Activated CD4-positive, alpha-beta memory T cell treated with anti-CD3 and anti-CD28 coated beads, Interleukin-2, amount 10 ng/mL, durations not matched to agents 7 days and 5 days (primary cell): Measurements from ENCODE around the gene RIPK1. TPM values are rescaled to one million over a fixed set of nuclear protein-coding genes. Genes with fewer than 3 reads are reported as not detected.
"Not testable (repeated sequence)": the region's sequence is repeated elsewhere in the genome, so short reads cannot be mapped to it uniquely, and the experiment has no call there.

Source experiments
- CTCF ChIA-PET: fragments of 350-600 bp; sonication (Branson Sonifier 250); formaldehyde crosslinking; loops from one replicate; lab custom pipeline; 2021; ENCODE audit warnings: antibody characterized with exemption, inconsistent platforms; lab: Charles Lee
- POLR2A ChIA-PET: fragments of 350-600 bp; sonication (Branson Sonifier 250); formaldehyde crosslinking; loops from one replicate; lab custom pipeline; 2021; ENCODE audit warnings: antibody characterized with exemption; lab: Charles Lee
- DNase-seq: peaks from one replicate; pipeline ENCODE4 v3.0.0-alpha.2; 2020
- H3K27ac Mint-ChIP-seq: one replicate; pipeline ENCODE4 v1.8.0; 2021; ENCODE audit warnings: mild to moderate bottlenecking, mixed read lengths
- H3K27me3 Mint-ChIP-seq: one replicate; pipeline ENCODE4 v1.8.0; 2021; ENCODE audit warnings: mixed read lengths
- H3K36me3 Mint-ChIP-seq: one replicate; pipeline ENCODE4 v1.8.0; 2021; ENCODE audit warnings: low read depth, mixed read lengths
- H3K4me1 Mint-ChIP-seq: one replicate; pipeline ENCODE4 v1.8.0; 2021; ENCODE audit warnings: mixed read lengths
- H3K4me3 Mint-ChIP-seq: one replicate; pipeline ENCODE4 v1.8.0; 2021; ENCODE audit warnings: mild to moderate bottlenecking, mixed read lengths
- H3K9me3 Mint-ChIP-seq: one replicate; pipeline ENCODE4 v1.8.0; 2021; ENCODE audit warnings: mixed read lengths
- total RNA-seq, 2 experiments: library from RNA; stranded (reverse); gene quantifications; one replicate each; pipeline ENCODE4 v1.2.3, GENCODE V29; 2021

Gene RIPK1
- total RNA-seq, 2 experiments from 2014 or later: 33.1 to 33.3 TPM

DNA sequence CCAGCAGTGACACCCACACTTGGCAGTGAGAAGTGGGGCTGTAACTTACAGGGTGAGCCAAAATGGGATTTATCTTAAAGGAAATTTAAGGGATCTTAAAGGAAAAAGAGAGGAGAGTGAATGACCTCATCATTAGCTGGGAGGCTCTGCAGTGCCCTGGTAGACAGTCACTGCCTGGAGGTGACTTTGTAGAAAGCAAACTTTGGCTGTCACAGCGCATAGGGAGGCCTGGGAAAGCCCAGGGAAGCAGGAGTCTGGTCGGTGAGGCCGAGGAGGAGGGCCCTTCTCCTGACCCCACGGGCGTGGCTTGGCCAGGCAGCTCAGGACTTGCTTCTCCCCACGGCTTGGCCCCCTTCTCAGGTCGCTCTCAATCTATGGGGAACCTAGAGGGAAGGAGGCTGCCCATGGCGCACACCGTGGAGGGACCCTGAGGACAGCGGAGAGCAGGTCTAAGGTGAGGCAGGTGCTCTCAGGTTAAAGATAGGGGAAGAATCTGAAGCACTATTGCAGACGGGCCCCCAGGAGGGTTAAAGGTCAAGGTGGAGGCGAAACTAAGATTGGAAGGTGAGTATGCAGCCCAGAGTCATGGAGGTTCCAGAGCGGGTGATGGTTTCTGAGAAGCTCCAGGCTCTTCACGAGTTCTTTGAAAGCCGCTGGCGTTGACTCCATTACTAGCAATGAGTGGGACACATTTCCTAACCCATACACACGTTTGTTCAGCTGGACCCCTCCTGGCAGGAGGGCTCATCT lies 15.6 kb upstream of the RIPK1 start:
- POLR2A ChIA-PET: interaction anchor here (1.0 to 3.1 kb wide), 15 partner anchors 8 to 206 kb away, joined by 3 to 32 read pairs (median 6); partner anchors contain the start of genes NQO2 and RIPK1
- Mint-ChIP-seq H3K4me1 (peaks cover 33% of the 10 kb centered on the region), H3K4me3 (peak overlapping the region; percentile 72), H3K36me3 (no peaks in the 10 kb centered on the region), H3K27me3 (peaks cover 15% of the 10 kb centered on the region), H3K9me3 (no peaks in the 10 kb centered on the region), H3K27ac (peak overlapping the region; percentile 51)
- DNase-seq: no peak
- CTCF ChIA-PET: interaction anchor here (0.5 to 2.7 kb wide), 9 partner anchors 11 to 261 kb away, joined by 3 to 26 read pairs (median 6); partner anchors contain the start of gene NQO2

DNA sequence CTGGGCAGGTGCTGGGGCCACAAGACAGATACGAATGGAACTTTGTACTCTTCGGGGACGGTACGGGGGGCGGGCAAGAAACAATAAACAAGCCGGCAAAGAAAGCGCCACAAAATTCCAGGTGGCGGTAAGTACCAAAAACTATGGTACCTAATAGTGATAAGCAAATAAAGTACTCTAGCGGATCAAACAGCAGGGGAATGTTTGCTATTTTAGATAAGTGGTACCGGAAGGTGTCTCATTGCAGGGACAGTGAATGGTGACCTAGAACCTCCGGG lies 15.1 kb upstream of the RIPK1 start:
- peak overlapping the region; percentile 51 for H3K27ac Mint-ChIP-seq
- DNase-seq: no peak
- H3K27me3 Mint-ChIP-seq: peaks cover 19% of the 10 kb centered on the region
- H3K9me3 Mint-ChIP-seq: no peaks in the 10 kb centered on the region
- peaks cover 33% of the 10 kb centered on the region for H3K4me1 Mint-ChIP-seq
- ChIA-PET CTCF (interaction anchor here (0.5 to 2.7 kb wide), 13 partner anchors 11 to 211 kb away, joined by 3 to 26 read pairs (median 7); partner anchors contain the start of gene NQO2), POLR2A (interaction anchor here (1.0 to 3.1 kb wide), 19 partner anchors 8 to 207 kb away, joined by 3 to 32 read pairs (median 5); partner anchors contain the start of genes NQO2 and RIPK1)
- no peaks in the 10 kb centered on the region for H3K36me3 Mint-ChIP-seq
- peak overlapping the region; percentile 72 for H3K4me3 Mint-ChIP-seq

DNA sequence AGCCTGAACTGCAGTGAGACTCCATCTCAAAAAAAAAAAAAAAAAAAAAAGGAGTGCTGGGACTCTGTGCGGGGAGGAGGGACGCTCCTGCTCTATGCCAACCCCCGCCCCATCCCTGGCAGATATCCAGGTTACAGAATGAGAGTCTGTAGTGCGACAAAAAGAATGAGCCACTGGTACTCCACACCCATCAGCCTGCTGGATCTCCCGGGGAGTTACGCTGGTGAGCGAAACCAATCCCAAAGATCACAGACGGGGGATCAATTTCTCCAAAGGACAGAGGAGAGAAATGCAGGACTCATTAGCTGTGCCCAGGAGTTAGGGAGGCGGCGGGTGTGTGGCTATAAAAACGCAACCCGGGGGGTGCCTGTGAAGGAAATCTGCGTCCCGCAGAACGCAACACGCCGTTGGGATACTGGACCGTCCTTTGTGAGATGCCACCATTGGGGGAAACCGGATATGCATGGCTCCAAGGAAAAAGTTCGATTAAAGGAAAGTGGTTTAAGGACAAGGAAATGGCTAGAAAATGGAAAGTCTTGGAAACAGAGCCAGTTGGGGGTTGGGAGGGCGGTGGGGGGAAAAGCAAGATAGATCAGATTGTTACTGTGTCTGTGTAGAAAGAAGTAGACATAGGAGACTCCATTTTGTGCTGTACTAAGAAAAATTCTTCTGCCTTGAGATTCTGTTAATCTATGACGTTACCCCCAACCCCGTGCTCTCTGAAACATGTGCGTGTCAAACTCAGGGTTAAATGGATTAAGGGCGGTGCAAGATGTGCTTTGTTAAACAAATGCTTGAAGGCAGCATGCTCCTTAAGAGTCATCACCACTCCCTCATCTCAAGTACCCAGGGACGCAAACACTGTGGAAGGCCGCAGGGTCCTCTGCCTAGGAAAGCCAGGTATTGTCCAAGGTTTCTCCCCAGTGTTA lies 13.8 kb upstream of the RIPK1 start:
- ChIA-PET CTCF (interaction anchor here (0.7 to 2.7 kb wide), 11 partner anchors 9 to 212 kb away, joined by 3 to 26 read pairs (median 7); partner anchors contain the start of gene NQO2), POLR2A (interaction anchor here (1.0 to 3.1 kb wide), 16 partner anchors 7 to 208 kb away, joined by 3 to 32 read pairs (median 6); partner anchors contain the start of genes NQO2 and RIPK1)
- DNase-seq, H3K27ac Mint-ChIP-seq, H3K36me3 Mint-ChIP-seq, H3K9me3 Mint-ChIP-seq: not testable (repeated sequence)
- peaks cover 45% of the 10 kb centered on the region for H3K4me1 Mint-ChIP-seq
- peak overlapping the region; percentile 72 for H3K4me3 Mint-ChIP-seq
- H3K27me3 Mint-ChIP-seq: peaks cover 13% of the 10 kb centered on the region

DNA sequence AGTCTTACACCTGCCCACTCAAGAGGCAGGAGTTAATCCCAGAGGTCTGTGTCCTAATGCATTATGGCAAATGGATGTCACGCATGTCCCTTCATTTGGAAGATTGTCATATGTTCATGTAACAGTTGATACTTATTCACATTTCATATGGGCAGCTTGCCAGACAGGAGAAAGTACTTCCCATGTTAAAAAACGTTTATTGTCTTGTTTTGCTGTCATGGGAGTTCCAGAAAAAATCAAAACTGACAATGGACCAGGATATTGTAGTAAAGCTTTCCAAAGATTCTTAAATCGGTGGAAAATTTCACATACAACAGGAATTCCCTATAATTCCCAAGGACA lies 13.2 kb upstream of the RIPK1 start:
- H3K9me3 Mint-ChIP-seq, H3K27ac Mint-ChIP-seq, DNase-seq, H3K36me3 Mint-ChIP-seq: not testable (repeated sequence)
- Mint-ChIP-seq H3K4me3 (peak overlapping the region; percentile 46), H3K4me1 (peaks cover 47% of the 10 kb centered on the region), H3K27me3 (peaks cover 11% of the 10 kb centered on the region)
- ChIA-PET CTCF (interaction anchor here (0.7 to 2.5 kb wide), 2 partner anchors 56 to 208 kb away, joined by 3 to 12 read pairs; partner anchors contain the start of gene NQO2), POLR2A (interaction anchor here (1.7 to 3.1 kb wide), 2 partner anchors 29 to 54 kb away, joined by 4 to 32 read pairs; no protein-coding TSS in a partner anchor)

DNA sequence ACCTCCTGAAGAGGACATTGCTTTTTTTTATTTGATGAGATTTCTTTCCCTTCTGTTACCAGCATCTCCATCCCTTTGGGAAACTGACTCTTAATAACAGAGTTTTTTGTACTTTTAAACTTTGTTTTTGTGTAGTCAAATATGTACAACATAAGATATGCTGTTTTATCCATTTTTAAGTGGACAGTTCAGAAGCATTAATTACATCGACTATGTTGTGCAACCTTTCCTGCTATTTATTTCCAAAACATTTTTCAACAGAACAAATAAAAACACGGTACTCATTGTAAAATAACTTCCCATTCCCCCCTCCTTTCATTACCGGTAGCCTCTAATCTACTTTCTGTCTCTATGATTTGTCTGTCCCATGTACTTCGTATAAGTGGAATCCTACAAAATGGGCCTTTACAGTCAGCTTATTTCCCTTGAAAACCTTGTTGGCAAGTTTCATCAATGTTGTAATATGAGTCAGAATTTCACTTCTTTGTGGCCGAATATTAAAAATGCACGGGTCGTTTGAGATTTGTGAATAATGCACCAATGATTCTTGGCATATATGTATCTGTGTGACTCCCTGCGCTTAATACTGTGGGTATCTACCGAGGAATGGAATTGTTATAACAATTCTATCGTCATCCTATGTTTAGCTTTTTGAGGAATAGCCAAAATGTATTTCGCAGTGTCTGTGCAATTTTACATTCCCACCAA lies 11.1 kb upstream of the RIPK1 start:
- Mint-ChIP-seq H3K27me3 (peaks cover 11% of the 10 kb centered on the region), H3K4me1 (peaks cover 53% of the 10 kb centered on the region), H3K4me3 (no peak overlapping the region), H3K9me3 (no peaks in the 10 kb centered on the region), H3K27ac (no peak overlapping the region), H3K36me3 (no peaks in the 10 kb centered on the region)
- no peak for DNase-seq
- ChIA-PET CTCF (interaction anchor here (1.4 to 2.8 kb wide), 6 partner anchors 28 to 211 kb away, joined by 4 to 21 read pairs (median 8); partner anchors contain the start of gene NQO2), POLR2A (interaction anchor here (1.0 to 3.6 kb wide), 3 partner anchors 11 to 65 kb away, joined by 3 to 14 read pairs (median 3); partner anchors contain the start of genes NQO2 and RIPK1)

DNA sequence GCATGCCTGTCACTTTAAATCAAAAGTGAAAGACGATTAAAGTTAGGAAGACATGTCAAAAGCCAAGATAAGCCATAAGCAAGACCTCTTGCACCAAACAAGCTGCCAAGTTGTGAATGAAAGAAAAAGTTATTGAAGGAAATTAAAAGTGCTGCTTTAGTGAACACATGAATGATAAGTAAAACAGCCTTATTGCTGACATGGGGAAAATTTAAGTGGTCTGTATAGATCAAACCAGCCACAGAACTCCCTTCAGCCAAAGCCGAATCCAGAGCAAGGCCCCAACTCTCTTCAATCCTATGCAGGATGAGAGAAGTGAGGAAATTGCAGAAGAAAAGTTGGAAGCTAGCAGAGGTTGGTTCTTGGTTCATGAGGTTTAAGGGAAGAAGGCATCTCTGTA lies 9.3 kb upstream of the RIPK1 start:
- Mint-ChIP-seq H3K4me3 (no peak overlapping the region), H3K36me3 (no peaks in the 10 kb centered on the region), H3K27me3 (peaks cover 11% of the 10 kb centered on the region), H3K4me1 (peaks cover 36% of the 10 kb centered on the region), H3K9me3 (no peaks in the 10 kb centered on the region), H3K27ac (peak overlapping the region; percentile 1)
- ChIA-PET CTCF (interaction anchor here (0.9 to 2.1 kb wide), 5 partner anchors 9 to 68 kb away, joined by 3 to 16 read pairs (median 7); partner anchors contain the start of genes NQO2 and RIPK1), POLR2A (interaction anchor here (1.0 to 3.6 kb wide), 6 partner anchors 9 to 201 kb away, joined by 3 to 25 read pairs (median 6); partner anchors contain the start of genes NQO2 and RIPK1)
- no peak for DNase-seq

DNA sequence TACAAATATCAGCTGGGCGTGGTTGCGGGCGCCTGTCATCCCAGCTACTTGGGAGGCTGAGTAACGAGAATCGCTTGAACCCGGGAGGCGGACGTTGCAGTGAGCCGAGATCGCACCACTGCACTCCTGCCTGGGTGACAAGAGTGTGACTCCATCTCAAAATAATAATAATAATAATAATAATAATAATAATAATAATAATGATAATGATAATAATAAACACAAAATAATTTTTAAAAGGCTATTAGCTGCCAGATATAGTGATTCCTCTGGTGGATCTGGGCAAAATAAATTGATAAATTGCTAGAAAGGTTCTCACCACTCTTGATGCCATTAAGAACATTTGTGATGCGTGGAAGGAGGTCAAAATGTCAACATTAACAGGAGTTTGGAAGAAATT lies 8.2 kb upstream of the RIPK1 start:
- H3K27ac Mint-ChIP-seq, H3K4me3 Mint-ChIP-seq, H3K27me3 Mint-ChIP-seq, H3K9me3 Mint-ChIP-seq, DNase-seq, H3K36me3 Mint-ChIP-seq: not testable (repeated sequence)
- POLR2A ChIA-PET: interaction anchor here (1.9 to 3.6 kb wide), 2 partner anchors 8 to 61 kb away, joined by 8 to 14 read pairs; partner anchors contain the start of genes NQO2 and RIPK1
- H3K4me1 Mint-ChIP-seq: peaks cover 36% of the 10 kb centered on the region
- CTCF ChIA-PET: interaction anchor here (1.7 to 2.1 kb wide), 3 partner anchors 8 to 61 kb away, joined by 7 to 16 read pairs (median 10); partner anchors contain the start of genes NQO2 and RIPK1

DNA sequence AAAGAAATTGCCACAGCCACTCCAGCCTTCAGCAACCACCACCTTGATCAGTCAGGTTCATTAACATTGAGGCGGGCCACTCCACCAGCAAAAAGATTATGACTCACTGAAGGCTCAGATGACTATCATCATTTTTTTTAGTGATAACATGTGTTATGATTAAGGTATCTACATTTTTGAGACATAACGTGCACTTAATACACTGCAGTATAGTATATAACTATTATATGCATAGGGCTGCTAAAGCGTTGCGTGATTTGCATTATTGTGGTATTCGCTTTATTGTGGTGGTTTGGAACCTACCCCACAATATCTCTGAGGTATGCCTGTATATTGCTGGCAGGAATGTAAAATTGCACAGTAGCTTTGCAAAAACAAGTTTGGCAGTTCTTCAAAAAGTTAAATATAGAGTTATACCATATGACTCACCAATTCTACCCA lies 6.8 kb upstream of the RIPK1 start:
- DNase-seq: no peak
- ChIA-PET CTCF (interaction anchor here (1.0 kb wide), 2 partner anchors 62 to 64 kb away, joined by 3 to 4 read pairs; partner anchors contain the start of gene NQO2), POLR2A (interaction anchor here (0.9 to 2.4 kb wide), 3 partner anchors 8 to 72 kb away, joined by 3 to 10 read pairs (median 3); no protein-coding TSS in a partner anchor)
- H3K27me3 Mint-ChIP-seq: peaks cover 8% of the 10 kb centered on the region
- H3K4me3 Mint-ChIP-seq: no peak overlapping the region
- H3K4me1 Mint-ChIP-seq: peaks cover 42% of the 10 kb centered on the region
- H3K9me3 Mint-ChIP-seq: no peaks in the 10 kb centered on the region
- H3K27ac Mint-ChIP-seq: no peak overlapping the region
- peaks cover 6% of the 10 kb centered on the region for H3K36me3 Mint-ChIP-seq

DNA sequence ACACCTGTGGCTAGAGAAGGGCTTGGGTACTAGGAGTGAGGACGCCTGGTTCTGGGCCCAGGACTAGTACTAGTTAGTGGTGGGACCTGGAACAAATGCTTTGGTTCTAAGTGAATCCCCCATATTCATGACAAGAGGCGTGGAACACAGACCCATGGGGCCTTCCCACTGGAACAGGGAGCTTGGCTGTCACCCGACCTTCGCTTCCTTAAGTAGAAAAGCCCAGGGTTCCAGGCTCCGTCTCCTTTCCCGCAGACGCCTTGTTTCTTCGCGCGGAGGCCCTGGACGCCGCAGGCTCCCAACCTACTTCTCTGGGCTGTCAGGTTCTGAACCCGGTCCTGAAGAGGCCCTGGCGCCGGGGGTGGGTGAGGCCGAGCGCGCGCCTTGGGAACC lies 5.0 kb upstream of the RIPK1 start:
- ChIA-PET POLR2A (interaction anchor here (0.8 to 2.4 kb wide), 21 partner anchors 10 to 298 kb away, joined by 3 to 22 read pairs (median 5); partner anchors contain the start of genes NQO2, SERPINB1 and WRNIP1), CTCF (interaction anchor here (0.6 to 1.0 kb wide), 7 partner anchors 10 to 217 kb away, joined by 3 to 11 read pairs (median 4); partner anchors contain the start of gene TUBB2A)
- Mint-ChIP-seq H3K4me3 (peak overlapping the region; percentile 89), H3K36me3 (peaks cover 12% of the 10 kb centered on the region), H3K4me1 (peaks cover 58% of the 10 kb centered on the region), H3K27ac (peak overlapping the region; percentile 70)
- not testable (repeated sequence) for DNase-seq, H3K27me3 Mint-ChIP-seq, H3K9me3 Mint-ChIP-seq

DNA sequence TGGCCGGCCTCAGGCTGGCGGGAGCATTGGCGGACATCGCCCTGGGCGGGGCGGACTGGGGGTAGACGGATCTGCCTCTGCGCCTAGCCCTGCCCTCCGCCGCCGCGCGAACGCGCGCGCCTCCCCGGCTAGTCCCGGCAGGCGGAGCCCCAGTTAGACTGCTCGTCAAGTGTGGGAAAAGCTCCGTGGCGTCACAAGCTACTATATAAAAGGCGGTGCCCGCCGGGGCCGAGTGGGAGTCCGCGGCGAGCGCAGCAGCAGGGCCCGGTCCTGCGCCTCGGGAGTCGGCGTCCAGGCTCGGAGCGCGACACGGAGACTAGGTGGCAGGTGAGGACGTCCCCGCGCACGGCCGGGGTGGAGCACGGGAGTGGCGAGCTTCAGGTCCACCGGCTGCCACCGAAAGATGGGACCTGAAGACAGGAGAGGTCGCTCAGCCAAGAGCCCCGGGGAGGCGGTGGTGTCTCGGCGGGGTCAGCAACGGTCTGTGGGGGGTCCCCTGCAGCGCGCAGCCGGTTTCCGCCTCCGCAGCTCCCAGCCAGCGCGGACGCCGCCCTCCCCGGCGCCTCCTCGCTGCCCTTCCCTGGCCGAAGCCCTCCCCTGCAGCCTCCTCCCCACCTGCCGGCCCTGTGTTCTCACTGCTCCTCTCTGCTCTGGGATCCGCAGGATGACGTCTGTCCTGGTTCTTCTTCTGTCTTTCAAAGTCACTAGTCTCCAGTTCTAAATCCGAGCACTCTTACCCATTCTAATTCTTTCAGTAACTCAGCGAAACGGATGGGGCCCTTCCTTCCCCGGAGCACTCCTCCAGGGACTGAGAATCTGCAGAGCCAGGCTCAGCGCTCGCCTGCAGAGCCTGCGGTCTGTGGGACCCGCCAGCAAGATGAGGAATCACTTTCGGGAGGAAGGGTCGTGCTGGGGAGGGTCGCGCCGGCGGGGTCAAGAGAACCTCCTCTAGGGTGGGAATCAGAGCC lies 4.3 kb upstream of the RIPK1 start:
- Mint-ChIP-seq H3K27ac (peak overlapping the region; percentile 82), H3K4me1 (peaks cover 53% of the 10 kb centered on the region), H3K9me3 (no peaks in the 10 kb centered on the region), H3K36me3 (peaks cover 14% of the 10 kb centered on the region), H3K27me3 (no peaks in the 10 kb centered on the region), H3K4me3 (peak overlapping the region; percentile 89)
- ChIA-PET POLR2A (interaction anchor here (0.6 to 1.3 kb wide), 21 partner anchors 11 to 299 kb away, joined by 3 to 22 read pairs (median 4); partner anchors contain the start of genes NQO2, SERPINB1 and WRNIP1), CTCF (interaction anchor here (0.6 to 1.0 kb wide), 7 partner anchors 10 to 218 kb away, joined by 3 to 11 read pairs (median 4); partner anchors contain the start of gene TUBB2A)
- DNase-seq: peak; percentile 94
